ENCODE data around the gene RASGRF1. TPM values are rescaled to one million over a fixed set of nuclear protein-coding genes. Genes with fewer than 3 reads are reported as not detected.

RASGRF1 gene
- total RNA-seq, 1 donor from 2014 or later = not detected

DNA sequence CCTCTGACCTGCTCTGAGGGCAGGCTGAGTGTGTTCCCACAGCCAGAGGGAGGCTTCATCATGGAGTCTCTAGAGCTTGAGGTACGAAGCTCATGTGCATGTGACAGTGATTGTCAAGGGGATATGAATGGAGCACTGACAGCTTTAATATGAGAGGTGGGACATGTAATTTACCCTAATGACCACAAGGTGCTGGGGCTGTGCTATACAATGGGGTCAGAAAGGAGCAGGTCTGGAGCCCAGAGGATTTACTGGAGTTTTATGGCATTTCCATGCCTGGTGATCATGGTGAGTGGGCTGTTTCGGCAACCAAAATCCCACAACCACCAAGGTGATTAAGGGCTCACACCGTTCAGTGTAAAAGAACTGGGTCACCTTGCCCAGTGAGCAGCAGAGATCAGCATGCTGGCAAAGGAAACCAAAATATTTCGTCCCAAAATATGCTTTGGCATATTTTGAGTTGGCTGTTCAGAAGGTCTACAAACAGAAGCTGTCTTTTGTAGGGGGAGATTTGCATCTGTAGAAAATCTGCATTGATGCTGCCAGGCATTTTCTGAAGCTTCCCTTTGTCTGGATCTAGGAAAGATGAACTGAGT is 40.1 kb upstream of the RASGRF1 start:
- Histone ChIP-seq H3K9me3 (no peaks in the 10 kb centered on the region), H3K4me3 (no peak overlapping the region), H3K4me1 (no peaks in the 10 kb centered on the region), H3K27me3 (no peaks in the 10 kb centered on the region), H3K27ac (no peak overlapping the region), H3K36me3 (no peaks in the 10 kb centered on the region)
- intact Hi-C loops (cut with DNase I) = no loop called here
- TF ChIP-seq POLR2AphosphoS5 (IDR thresholded peaks at IDR 0.05; ENCODE audit: insufficient read depth in 1 of 2, low read depth in 1 of 2) (no peak), POLR2A (IDR thresholded peaks at IDR 0.05) (no peak)
- TF ChIP-seq, protein P1, sequence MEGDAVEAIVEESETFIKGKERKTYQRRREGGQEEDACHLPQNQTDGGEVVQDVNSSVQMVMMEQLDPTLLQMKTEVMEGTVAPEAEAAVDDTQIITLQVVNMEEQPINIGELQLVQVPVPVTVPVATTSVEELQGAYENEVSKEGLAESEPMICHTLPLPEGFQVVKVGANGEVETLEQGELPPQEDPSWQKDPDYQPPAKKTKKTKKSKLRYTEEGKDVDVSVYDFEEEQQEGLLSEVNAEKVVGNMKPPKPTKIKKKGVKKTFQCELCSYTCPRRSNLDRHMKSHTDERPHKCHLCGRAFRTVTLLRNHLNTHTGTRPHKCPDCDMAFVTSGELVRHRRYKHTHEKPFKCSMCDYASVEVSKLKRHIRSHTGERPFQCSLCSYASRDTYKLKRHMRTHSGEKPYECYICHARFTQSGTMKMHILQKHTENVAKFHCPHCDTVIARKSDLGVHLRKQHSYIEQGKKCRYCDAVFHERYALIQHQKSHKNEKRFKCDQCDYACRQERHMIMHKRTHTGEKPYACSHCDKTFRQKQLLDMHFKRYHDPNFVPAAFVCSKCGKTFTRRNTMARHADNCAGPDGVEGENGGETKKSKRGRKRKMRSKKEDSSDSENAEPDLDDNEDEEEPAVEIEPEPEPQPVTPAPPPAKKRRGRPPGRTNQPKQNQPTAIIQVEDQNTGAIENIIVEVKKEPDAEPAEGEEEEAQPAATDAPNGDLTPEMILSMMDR (IDR thresholded peaks at IDR 0.05) = no peak
- no peak for DNase-seq (ENCODE audit: extremely low spot score in 2 of 2)

DNA sequence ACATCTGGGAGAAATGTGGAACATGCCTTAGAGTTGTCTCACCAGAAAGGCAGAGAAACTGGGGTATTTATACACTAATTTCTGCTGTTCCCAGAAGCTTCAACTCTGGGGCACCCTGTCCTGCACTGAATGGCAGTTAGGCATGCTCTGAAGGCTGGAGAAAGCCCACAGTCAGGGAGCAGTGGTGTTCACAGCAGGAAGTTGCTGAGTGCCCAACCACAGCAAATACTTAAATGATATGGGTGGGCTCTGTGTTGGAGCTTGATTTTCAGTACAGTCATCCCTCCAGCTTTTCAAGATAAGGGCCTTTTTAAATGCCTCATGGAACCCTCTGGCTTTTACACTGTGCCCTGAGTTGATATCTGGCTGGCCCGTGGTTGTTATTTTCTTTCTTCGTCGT is 38.7 kb upstream of the RASGRF1 start:
- no peak for DNase-seq (ENCODE audit: extremely low spot score in 2 of 2)
- Histone ChIP-seq H3K27me3 (no peaks in the 10 kb centered on the region), H3K27ac (no peak overlapping the region), H3K4me1 (no peaks in the 10 kb centered on the region), H3K9me3 (no peaks in the 10 kb centered on the region), H3K4me3 (no peak overlapping the region), H3K36me3 (no peaks in the 10 kb centered on the region)
- intact Hi-C loops (cut with DNase I) = no loop called here
- no peak for TF ChIP-seq POLR2AphosphoS5 (IDR thresholded peaks at IDR 0.05; ENCODE audit: insufficient read depth in 1 of 2, low read depth in 1 of 2)
- TF ChIP-seq POLR2A (IDR thresholded peaks at IDR 0.05) = no peak
- TF ChIP-seq, protein P1 (IDR thresholded peaks at IDR 0.05) = no peak

DNA sequence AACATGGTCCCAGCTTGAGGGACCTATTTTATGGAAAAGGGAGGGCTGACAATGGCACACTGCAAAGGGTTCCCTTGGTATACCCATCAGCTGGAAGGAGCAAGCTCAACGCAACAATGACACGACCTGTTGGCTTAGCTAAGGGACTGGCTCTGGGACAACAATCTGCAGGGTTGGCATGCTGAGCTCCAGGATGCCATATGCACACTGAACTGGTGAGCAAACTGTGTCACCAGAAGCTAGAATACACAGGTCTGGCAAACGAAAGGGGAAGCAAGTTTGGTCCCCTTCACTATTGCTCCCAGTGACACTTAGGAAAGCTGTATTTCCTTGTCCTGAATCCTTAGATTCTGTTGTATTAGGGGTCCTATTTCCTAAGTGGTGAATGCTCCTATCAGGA is 38.0 kb upstream of the RASGRF1 start:
- intact Hi-C loops (cut with DNase I) = no loop called here
- no peaks in the 10 kb centered on the region for H3K36me3 ChIP-seq

DNA sequence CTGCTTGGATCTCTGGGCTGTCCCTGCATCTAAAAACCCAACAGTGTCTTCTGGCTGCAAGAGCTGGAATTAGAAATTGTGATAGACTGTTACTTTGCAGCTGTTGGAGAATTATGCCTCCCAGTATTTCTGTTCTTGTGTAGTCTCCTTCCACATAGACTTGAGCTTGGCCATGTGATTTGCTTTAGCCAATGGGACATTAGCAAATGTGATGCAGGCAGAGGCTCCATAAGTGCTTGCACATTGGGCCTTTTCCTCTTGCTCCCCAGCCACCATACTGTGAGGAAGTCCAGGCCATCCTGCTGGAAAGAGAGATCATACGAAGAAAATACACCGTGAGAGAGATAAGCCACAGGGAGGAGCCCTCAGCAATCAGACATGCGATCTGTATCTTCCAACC is 33.8 kb upstream of the RASGRF1 start:
- Histone ChIP-seq H3K4me3 (no peak overlapping the region), H3K27me3 (no peaks in the 10 kb centered on the region), H3K4me1 (no peaks in the 10 kb centered on the region), H3K27ac (no peak overlapping the region), H3K9me3 (no peaks in the 10 kb centered on the region), H3K36me3 (no peaks in the 10 kb centered on the region)
- TF ChIP-seq, protein P1 (IDR thresholded peaks at IDR 0.05) = no peak
- no peak for TF ChIP-seq POLR2AphosphoS5 (IDR thresholded peaks at IDR 0.05; ENCODE audit: insufficient read depth in 1 of 2, low read depth in 1 of 2)
- no peak for TF ChIP-seq POLR2A (IDR thresholded peaks at IDR 0.05)
- intact Hi-C loops (cut with DNase I) = no loop called here
- no peak for DNase-seq (ENCODE audit: extremely low spot score in 2 of 2)

More for the DNA sequence above, 38.0 kb upstream of the RASGRF1 start:
- DNase-seq (ENCODE audit: extremely low spot score in 2 of 2) = no peak
- H3K27ac ChIP-seq = no peak overlapping the region
- no peak for TF ChIP-seq POLR2AphosphoS5 (IDR thresholded peaks at IDR 0.05; ENCODE audit: insufficient read depth in 1 of 2, low read depth in 1 of 2)
- TF ChIP-seq POLR2A (IDR thresholded peaks at IDR 0.05) = no peak
- TF ChIP-seq, protein P1 (IDR thresholded peaks at IDR 0.05) = no peak
- no peaks in the 10 kb centered on the region for H3K9me3 ChIP-seq
- H3K27me3 ChIP-seq = no peaks in the 10 kb centered on the region
- H3K4me3 ChIP-seq = no peak overlapping the region
- no peaks in the 10 kb centered on the region for H3K4me1 ChIP-seq

DNA sequence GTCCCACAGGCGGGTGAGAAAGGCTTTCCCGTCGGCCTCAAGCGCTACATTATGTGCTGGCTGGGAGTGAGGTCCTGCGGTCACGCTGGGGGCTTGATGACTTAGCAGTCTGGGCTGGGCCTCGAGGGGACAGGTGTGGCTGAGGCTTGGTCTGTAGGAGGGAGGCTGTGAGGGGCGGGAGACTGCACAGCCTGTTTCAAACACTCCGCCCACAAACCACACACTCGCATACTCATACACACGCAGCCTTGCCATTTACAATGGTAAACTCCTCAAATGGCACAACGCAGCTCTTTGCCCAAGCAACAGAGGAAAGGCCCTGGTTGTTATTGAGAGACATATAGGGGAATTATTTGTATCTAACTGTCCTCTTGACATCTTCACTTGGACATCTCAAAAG is 32.4 kb upstream of the RASGRF1 start:
- Histone ChIP-seq H3K27me3 (no peaks in the 10 kb centered on the region), H3K9me3 (no peaks in the 10 kb centered on the region), H3K4me3 (no peak overlapping the region), H3K27ac (no peak overlapping the region), H3K4me1 (no peaks in the 10 kb centered on the region), H3K36me3 (no peaks in the 10 kb centered on the region)
- TF ChIP-seq, protein P1 (IDR thresholded peaks at IDR 0.05) = no peak
- TF ChIP-seq POLR2A (IDR thresholded peaks at IDR 0.05) (no peak), POLR2AphosphoS5 (IDR thresholded peaks at IDR 0.05; ENCODE audit: insufficient read depth in 1 of 2, low read depth in 1 of 2) (no peak)
- intact Hi-C loops (cut with DNase I) = no loop called here
- DNase-seq (ENCODE audit: extremely low spot score in 2 of 2) = no peak
